HepG2 (cell line): ENCODE results near the gene GRB7. TPM values are rescaled to one million over a fixed set of nuclear protein-coding genes. Genes with fewer than 3 reads are reported as not detected.

Source experiments
- RARG ChIP-seq: sonication (generic); formaldehyde crosslinking; IDR thresholded peaks from 2 replicates; pipeline ENCODE4 v1.4.0; 2020; ENCODE audit warnings: low read depth, mild to moderate bottlenecking, missing genetic modification reagents
- ZMAT3 ChIP-seq: sonication (generic); formaldehyde crosslinking; conservative IDR thresholded peaks from 2 replicates; pipeline ENCODE4 v1.7.0; 2021; ENCODE audit warnings: missing genetic modification reagents
- ZMYM3 ChIP-seq: sonication (generic); formaldehyde crosslinking; IDR thresholded peaks from 2 replicates; pipeline ENCODE4 v1.5.1; 2020; ENCODE audit warnings: mild to moderate bottlenecking, missing genetic modification reagents
- ZNF17 ChIP-seq: sonication (generic); formaldehyde crosslinking; IDR thresholded peaks from 2 replicates; pipeline ENCODE4 v1.5.0; 2020; ENCODE audit warnings: mild to moderate bottlenecking, missing genetic modification reagents
- ZNF572 ChIP-seq: sonication (generic); formaldehyde crosslinking; IDR thresholded peaks from 2 replicates; pipeline ENCODE4 v1.5.1; 2020; ENCODE audit warnings: mild to moderate bottlenecking, missing genetic modification reagents
- ZNF687 ChIP-seq: sonication (generic); formaldehyde crosslinking; IDR thresholded peaks from 2 replicates; pipeline ENCODE4 v1.5.1; 2020; ENCODE audit warnings: mild to moderate bottlenecking, missing genetic modification reagents, moderate library complexity
- polyA plus RNA-seq, 8 experiments: library from polyadenylated mRNA; depleted of rRNA in 3 of 8; stranded (reverse) in 7 of 8; unstranded in 1 of 8; fragments of >200 nt; fragmentation: Illumina TruSeq in 4 of 8; extraction: Trizol in 4 of 8; gene quantifications; 2 replicates each; pipeline versions ENCODE4 v1.2.1 to v1.2.3, GENCODE V29; 2011 to 2016; ENCODE audit warnings: low read depth in 4 of 8, missing spikeins in 1 of 8, mixed read lengths in 1 of 8; ENCODE audit not compliant: insufficient read depth in 1 of 8
- total RNA-seq, 5 experiments: library from RNA; depleted of rRNA; stranded (reverse); fragments of >200 nt; fragmentation: Illumina TruSeq; extraction: Trizol; gene quantifications; 2 replicates each; pipeline ENCODE4 v1.2.3, GENCODE V29; 2016; ENCODE audit warnings: low read depth in 1 of 5
- TF ChIP-seq, protein P1 (sequence below): sonication (generic); formaldehyde crosslinking; IDR thresholded peaks from 2 replicates; pipeline ENCODE4 v1.4.0; 2020; ENCODE audit warnings: missing genetic modification reagents, borderline replicate concordance

The GRB7 gene
- total and polyA plus RNA-seq, 2 of the 13 experiments (the other 11 are each of a cell fraction or from before 2014, with no cell fraction given): 60.2 to 77.7 TPM

GRCh38 chr17:39701784-39702422 lies 35.8 kb upstream of the GRB7 start (continued):
- TF ChIP-seq, protein P1, sequence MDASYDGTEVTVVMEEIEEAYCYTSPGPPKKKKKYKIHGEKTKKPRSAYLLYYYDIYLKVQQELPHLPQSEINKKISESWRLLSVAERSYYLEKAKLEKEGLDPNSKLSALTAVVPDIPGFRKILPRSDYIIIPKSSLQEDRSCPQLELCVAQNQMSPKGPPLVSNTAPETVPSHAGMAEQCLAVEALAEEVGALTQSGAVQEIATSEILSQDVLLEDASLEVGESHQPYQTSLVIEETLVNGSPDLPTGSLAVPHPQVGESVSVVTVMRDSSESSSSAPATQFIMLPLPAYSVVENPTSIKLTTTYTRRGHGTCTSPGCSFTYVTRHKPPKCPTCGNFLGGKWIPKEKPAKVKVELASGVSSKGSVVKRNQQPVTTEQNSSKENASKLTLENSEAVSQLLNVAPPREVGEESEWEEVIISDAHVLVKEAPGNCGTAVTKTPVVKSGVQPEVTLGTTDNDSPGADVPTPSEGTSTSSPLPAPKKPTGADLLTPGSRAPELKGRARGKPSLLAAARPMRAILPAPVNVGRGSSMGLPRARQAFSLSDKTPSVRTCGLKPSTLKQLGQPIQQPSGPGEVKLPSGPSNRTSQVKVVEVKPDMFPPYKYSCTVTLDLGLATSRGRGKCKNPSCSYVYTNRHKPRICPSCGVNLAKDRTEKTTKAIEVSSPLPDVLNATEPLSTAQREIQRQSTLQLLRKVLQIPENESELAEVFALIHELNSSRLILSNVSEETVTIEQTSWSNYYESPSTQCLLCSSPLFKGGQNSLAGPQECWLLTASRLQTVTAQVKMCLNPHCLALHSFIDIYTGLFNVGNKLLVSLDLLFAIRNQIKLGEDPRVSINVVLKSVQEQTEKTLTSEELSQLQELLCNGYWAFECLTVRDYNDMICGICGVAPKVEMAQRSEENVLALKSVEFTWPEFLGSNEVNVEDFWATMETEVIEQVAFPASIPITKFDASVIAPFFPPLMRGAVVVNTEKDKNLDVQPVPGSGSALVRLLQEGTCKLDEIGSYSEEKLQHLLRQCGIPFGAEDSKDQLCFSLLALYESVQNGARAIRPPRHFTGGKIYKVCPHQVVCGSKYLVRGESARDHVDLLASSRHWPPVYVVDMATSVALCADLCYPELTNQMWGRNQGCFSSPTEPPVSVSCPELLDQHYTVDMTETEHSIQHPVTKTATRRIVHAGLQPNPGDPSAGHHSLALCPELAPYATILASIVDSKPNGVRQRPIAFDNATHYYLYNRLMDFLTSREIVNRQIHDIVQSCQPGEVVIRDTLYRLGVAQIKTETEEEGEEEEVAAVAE (CRISPR knock-in tag): no peak
- 0 out of 2 replicates have a peak, but pooled peaks have one; percentile 49 for TF ChIP-seq ZNF572 (CRISPR knock-in tag)
- TF ChIP-seq ZNF17 (CRISPR knock-in tag): no peak
- TF ChIP-seq ZNF687 (CRISPR knock-in tag): peak; percentile 19; the same call in 1 of the 2 replicates
- TF ChIP-seq ZMYM3 (CRISPR knock-in tag): 0 out of 2 replicates have a peak, but pooled peaks have one; percentile 32
- TF ChIP-seq RARG (CRISPR knock-in tag): no peak
- peak; percentile 44; the same call in 1 of the 2 replicates for TF ChIP-seq ZMAT3 (CRISPR knock-in tag)
